GM12874 (cell line): ENCODE measurements around the gene IDS.

ENCODE experiments used
- TF ChIP-seq, protein P1 (sequence below): IDR thresholded peaks from 2 replicates; pipeline ENCODE4 v1.5.1; 2011; ENCODE audit warnings: low read depth, mild to moderate bottlenecking, control low read depth, low read length, moderate library complexity; ENCODE audit not compliant: insufficient read depth

Gene IDS

DNA sequence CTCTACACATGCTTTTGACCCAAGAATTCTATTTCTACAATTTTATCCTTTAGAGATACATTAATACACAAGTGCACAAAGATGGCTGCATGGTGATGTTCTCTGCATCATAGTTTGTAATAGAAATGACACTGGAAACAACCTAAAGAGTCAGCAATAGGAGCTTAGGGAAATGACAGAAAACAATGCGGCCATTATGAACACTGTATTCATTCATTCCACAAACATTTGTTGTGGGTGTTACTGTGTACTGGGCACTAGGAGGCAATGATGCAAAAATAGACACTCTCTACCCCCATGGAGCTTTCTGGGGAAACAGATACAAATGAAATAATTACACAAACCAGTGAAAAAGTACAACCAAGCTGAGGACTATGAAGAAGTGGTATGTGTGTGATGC, 32.0 kb downstream of the IDS start:
- TF ChIP-seq, protein P1, sequence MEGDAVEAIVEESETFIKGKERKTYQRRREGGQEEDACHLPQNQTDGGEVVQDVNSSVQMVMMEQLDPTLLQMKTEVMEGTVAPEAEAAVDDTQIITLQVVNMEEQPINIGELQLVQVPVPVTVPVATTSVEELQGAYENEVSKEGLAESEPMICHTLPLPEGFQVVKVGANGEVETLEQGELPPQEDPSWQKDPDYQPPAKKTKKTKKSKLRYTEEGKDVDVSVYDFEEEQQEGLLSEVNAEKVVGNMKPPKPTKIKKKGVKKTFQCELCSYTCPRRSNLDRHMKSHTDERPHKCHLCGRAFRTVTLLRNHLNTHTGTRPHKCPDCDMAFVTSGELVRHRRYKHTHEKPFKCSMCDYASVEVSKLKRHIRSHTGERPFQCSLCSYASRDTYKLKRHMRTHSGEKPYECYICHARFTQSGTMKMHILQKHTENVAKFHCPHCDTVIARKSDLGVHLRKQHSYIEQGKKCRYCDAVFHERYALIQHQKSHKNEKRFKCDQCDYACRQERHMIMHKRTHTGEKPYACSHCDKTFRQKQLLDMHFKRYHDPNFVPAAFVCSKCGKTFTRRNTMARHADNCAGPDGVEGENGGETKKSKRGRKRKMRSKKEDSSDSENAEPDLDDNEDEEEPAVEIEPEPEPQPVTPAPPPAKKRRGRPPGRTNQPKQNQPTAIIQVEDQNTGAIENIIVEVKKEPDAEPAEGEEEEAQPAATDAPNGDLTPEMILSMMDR, result no peak

DNA sequence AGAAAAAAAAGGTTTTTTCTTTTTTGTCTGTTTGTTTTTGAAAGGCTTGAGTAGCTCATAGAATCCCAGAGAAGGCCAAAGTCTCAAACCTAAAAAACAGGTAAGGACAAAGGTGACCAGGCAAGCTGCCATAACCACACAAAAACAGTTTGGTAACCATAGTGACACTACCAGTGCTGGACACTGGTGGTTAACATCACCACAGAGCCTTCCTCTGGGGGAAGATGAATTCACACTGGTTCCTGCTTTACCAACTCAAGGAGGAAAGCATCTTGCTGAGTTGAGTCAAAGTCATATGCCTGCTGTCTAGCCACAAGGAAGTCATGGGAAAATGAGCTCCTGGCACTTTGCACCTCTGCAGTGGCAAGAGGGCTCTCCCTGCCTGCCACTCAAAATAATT, 32.5 kb downstream of the IDS start:
- TF ChIP-seq, protein P1, result no peak

DNA sequence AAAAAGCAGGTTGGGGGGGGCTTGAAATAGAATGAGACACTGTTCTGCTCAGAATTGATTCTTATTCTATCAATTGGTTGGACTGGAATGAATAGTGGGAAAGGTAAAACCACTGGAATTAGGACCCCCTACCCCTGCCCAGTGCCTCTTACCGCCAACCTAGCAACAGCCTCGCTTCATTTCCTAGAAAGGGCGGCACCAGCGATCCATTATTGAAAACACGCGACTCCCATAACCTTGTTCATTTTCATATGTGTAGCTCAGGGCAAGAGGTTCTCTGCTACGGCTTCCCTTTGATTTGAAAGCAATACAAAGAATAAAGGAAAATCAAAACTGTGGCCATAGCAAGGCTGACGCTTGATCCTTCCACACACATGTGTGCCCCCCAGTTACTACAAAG, 33.7 kb downstream of the IDS start:
- TF ChIP-seq, protein P1, result no peak

DNA sequence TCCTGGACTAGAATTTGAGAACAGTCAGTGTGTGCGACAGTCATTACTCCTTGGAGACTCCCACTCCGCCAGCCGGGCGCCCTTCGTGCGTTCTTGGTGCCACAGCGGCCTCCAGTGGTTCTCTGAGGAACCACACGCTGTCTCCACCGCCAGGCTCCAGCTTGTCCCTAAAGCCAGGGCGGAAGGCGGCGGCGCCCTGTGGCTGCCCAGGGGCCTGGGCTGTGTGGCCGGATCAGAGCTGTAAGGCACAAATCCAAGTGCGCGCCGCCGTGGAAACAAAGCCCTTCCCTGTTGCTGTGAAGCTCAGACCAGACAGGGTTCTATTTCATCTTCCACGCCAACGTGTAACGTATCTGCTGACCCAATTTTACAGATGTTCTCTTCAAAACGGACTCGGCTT, 34.2 kb downstream of the IDS start:
- TF ChIP-seq, protein P1, result peak; percentile 81

DNA sequence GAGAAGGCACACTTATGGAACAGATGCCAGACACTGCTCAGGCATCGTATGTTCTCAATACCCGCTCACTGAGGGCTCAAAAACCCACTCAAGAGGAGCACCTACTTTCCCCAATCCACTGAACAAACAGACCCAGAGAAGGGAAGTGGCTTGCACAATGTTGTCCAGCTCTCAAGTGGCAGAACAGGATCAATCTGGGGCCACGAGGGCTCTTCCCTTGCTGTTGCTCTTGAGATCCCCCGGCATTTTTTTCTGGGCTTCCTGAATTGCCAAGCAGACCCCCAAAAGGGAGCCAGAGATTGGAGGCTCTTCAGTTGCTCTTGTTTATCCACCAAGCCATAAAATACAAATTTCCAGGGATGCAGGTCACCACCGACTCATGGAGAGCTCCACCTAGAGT, 35.7 kb downstream of the IDS start:
- TF ChIP-seq, protein P1, result no peak

DNA sequence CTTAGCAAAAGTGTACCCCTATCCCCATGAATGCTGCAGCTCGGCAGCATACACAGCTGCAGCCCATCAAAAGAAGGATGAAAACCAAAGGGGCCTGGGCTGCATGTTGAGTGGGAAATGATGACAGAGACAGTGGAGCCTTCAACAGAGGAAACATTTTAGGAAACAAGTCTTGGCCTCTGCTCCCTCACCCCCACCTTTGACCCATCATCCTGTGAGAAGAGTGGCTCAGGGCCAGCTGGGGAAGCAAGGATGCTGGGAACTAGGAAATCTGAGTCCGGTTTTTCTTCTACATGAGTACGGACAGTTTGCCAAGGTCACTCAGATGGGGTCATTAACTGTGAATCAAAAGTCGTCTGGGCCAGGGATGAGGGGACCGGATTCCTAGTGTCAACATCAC, 37.2 kb downstream of the IDS start:
- TF ChIP-seq, protein P1, result no peak

DNA sequence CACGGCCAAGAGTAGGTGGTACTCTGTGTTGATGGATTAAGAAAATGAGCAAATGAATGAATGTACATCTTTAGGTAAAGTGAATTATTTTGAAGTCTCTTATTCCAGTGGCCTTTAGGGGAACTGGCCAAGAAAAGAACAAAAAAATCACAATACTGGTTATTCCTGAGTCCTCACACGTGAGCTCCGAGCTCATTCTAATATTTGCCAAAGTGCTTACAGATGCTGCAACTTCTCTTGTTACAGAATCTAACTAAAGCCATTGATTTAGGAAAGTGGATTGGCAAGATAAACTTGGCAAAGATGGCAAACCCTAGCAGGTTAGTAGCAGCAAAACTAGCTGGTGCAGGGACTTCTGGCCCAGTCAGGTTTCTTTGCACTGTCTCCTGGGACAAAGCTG, 37.6 kb downstream of the IDS start:
- TF ChIP-seq, protein P1, result no peak

DNA sequence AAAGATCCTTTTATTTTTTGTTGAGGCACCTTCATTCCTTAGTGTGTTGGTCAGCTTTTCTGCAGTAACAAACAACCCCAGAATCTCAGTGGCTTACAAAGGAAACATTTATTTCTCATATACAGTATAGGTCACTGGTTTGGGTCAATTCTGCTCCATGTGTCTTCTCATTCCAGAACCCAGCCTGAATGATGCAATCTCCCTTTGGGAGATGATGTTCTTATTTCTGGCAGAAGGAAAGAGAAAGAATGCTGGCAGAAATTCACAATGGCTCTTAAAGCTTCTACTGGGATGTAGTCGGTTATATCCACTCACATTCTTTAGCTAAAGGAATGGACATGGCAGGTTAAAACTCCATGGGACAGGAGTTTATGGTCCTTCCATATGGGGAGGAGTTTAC, 42.3 kb downstream of the IDS start:
- TF ChIP-seq, protein P1, result no peak
